Smooth muscle cell (in vitro differentiated cells): ENCODE results near the gene MAP1A. TPM values are rescaled to one million over a fixed set of nuclear protein-coding genes. Genes with fewer than 3 reads are reported as not detected.

ENCODE experiments used
- DNase-seq: peaks from one replicate; lab custom pipeline; 2025; ENCODE audit not compliant: unreplicated experiment; lab: John Stamatoyannopoulos, UW
- H2AFZ ChIP-seq: fragments of 200-600 bp; sonication (generic); 2 replicates; pipeline ENCODE4 v1.6.0; 2016; ENCODE audit warnings: antibody characterized with exemption, low read depth, mild to moderate bottlenecking
- H3F3A ChIP-seq: fragments of 200-600 bp; sonication (generic); 2 replicates; pipeline ENCODE4 v1.6.0; 2017; ENCODE audit warnings: antibody characterized with exemption, low read depth
- H3K27ac ChIP-seq: fragments of 200-600 bp; sonication (generic); 2 replicates; pipeline ENCODE4 v1.5.1; 2016; ENCODE audit warnings: low read depth, mild to moderate bottlenecking
- H3K27me3 ChIP-seq: fragments of 200-600 bp; sonication (generic); 2 replicates; pipeline ENCODE4 v1.6.1; 2016; ENCODE audit warnings: low read depth, mild to moderate bottlenecking
- H3K36me3 ChIP-seq: fragments of 200-600 bp; sonication (generic); 2 replicates; pipeline ENCODE4 v1.5.1; 2016; ENCODE audit warnings: low read depth
- H3K4me1 ChIP-seq: fragments of 200-600 bp; sonication (generic); 2 replicates; pipeline ENCODE4 v1.5.1; 2016; ENCODE audit warnings: low read depth
- H3K4me2 ChIP-seq: fragments of 200-600 bp; sonication (generic); 2 replicates; pipeline ENCODE4 v1.6.0; 2016; ENCODE audit warnings: mild to moderate bottlenecking
- H3K4me3 ChIP-seq: fragments of 200-600 bp; sonication (generic); 2 replicates; pipeline ENCODE4 v1.5.1; 2016; ENCODE audit warnings: mild to moderate bottlenecking
- H3K79me2 ChIP-seq: fragments of 200-600 bp; sonication (generic); 2 replicates; pipeline ENCODE4 v1.6.0; 2016; ENCODE audit warnings: low read depth, mild to moderate bottlenecking
- H3K9ac ChIP-seq: fragments of 200-600 bp; sonication (generic); 2 replicates; pipeline ENCODE4 v1.6.0; 2016; ENCODE audit warnings: low read depth
- H3K9me3 ChIP-seq: fragments of 200-600 bp; sonication (generic); replicated peaks from 2 replicates; pipeline ENCODE4 v1.5.1; 2016; ENCODE audit warnings: low read depth
- H4K20me1 ChIP-seq: fragments of 200-600 bp; sonication (generic); 2 replicates; pipeline ENCODE4 v1.6.0; 2016; ENCODE audit warnings: low read depth
- CTCF ChIP-seq: fragments of 200-600 bp; sonication (generic); IDR thresholded peaks from 2 replicates; pipeline ENCODE4 v1.5.1; 2017; ENCODE audit warnings: borderline replicate concordance, mild to moderate bottlenecking, antibody characterized with exemption; ENCODE audit not compliant: insufficient read depth, poor library complexity, severe bottlenecking
- WGBS: methylation state at CpG from one replicate; pipeline ENCODE4 v1.1.7; 2016; ENCODE audit warnings: low lambda C conversion rate; 5-methylcytosine and 5-hydroxymethylcytosine counted together
- polyA plus RNA-seq: library from polyadenylated mRNA; unstranded; fragments of >200 nt; fragmentation: Nextera tagmentation; extraction: Ambion mirVana; gene quantifications from 2 replicates; pipeline ENCODE4 v1.2.1, GENCODE V29; 2016
- total RNA-seq: library from RNA; depleted of rRNA; stranded (reverse); fragments of >200 nt; gene quantifications from 2 replicates; pipeline ENCODE4 v1.2.3, GENCODE V29; 2014

Gene MAP1A
- total and polyA plus RNA-seq, 2 experiments from 2014 or later, result 14.6 to 27.1 TPM

GRCh38 chr15:43514241-43515057 is 3.0 kb upstream of the MAP1A start:
- H3K79me2 ChIP-seq, result peaks cover 7% of the 10 kb centered on the region
- H3K4me3 ChIP-seq, result no peak overlapping the region
- H3F3A ChIP-seq, result peaks cover 17% of the 10 kb centered on the region
- H3K9me3 ChIP-seq, result no peaks in the 10 kb centered on the region
- TF ChIP-seq CTCF, result peak; percentile 46
- peaks cover 43% of the 10 kb centered on the region for H3K4me1 ChIP-seq
- H3K9ac ChIP-seq, result no peak overlapping the region
- WGBS, result 49% methylated on average over 4 of the region's 4 CpGs
- no peaks in the 10 kb centered on the region for H3K36me3 ChIP-seq
- peak overlapping the region; percentile 75 for H3K27ac ChIP-seq
- peak; percentile 17 for DNase-seq
- peak overlapping the region; percentile 40 for H3K4me2 ChIP-seq
- peaks cover 10% of the 10 kb centered on the region for H4K20me1 ChIP-seq
- peak overlapping the region; percentile 10 for H2AFZ ChIP-seq
- H3K27me3 ChIP-seq, result no peaks in the 10 kb centered on the region

GRCh38 chr15:43515741-43516140 is 1.7 kb upstream of the MAP1A start:
- Histone ChIP-seq H3K9ac (no peak overlapping the region), H3K4me1 (peaks cover 45% of the 10 kb centered on the region), H3K4me3 (no peak overlapping the region), H3F3A (peaks cover 13% of the 10 kb centered on the region), H3K79me2 (peaks cover 12% of the 10 kb centered on the region), H3K4me2 (peak overlapping the region; percentile 99), H3K36me3 (no peaks in the 10 kb centered on the region), H3K27ac (peak overlapping the region; percentile 92), H4K20me1 (peaks cover 23% of the 10 kb centered on the region), H3K27me3 (no peaks in the 10 kb centered on the region), H2AFZ (no peak overlapping the region), H3K9me3 (no peaks in the 10 kb centered on the region)
- TF ChIP-seq CTCF, result no peak
- 60% methylated on average over 2 of the region's 2 CpGs for WGBS
- DNase-seq, result no peak

GRCh38 chr15:43516185-43516584 is 1.2 kb upstream of the MAP1A start:
- Histone ChIP-seq H3K36me3 (no peaks in the 10 kb centered on the region), H3K4me1 (peaks cover 45% of the 10 kb centered on the region), H3K27me3 (no peaks in the 10 kb centered on the region), H3K9ac (peak overlapping the region; percentile 75), H3K4me2 (peak overlapping the region; percentile 99), H3K4me3 (peak overlapping the region; percentile 82), H3K79me2 (peaks cover 12% of the 10 kb centered on the region), H3K9me3 (no peaks in the 10 kb centered on the region), H3F3A (peaks cover 13% of the 10 kb centered on the region), H3K27ac (peak overlapping the region; percentile 92), H4K20me1 (peaks cover 23% of the 10 kb centered on the region), H2AFZ (peak overlapping the region; percentile 96)
- WGBS, result 32% methylated on average over 5 of the region's 5 CpGs
- DNase-seq, result no peak
- no peak for TF ChIP-seq CTCF
